Peyer's patch (tissue), 4 donors: ENCODE data around the gene SAE1. TPM values are rescaled to one million over a fixed set of nuclear protein-coding genes. Genes with fewer than 3 reads are reported as not detected.

Experiments
- DNase-seq, 3 donors: peaks; one replicate each; pipeline ENCODE4 v3.0.0-alpha.2; 2017 to 2019
- H3K27ac ChIP-seq, 4 donors: fragments of 200-600 bp; sonication (generic); one replicate each; pipeline ENCODE4 v1.5.1; 2016 to 2019
- H3K27me3 ChIP-seq, 2 donors: fragments of 200-600 bp; sonication (generic); one replicate each; pipeline ENCODE4 v1.5.1; 2019
- H3K36me3 ChIP-seq, 3 donors: fragments of 200-600 bp; sonication (generic); one replicate each; pipeline ENCODE4 v1.5.1; 2016 to 2019
- H3K4me1 ChIP-seq, 4 donors: fragments of 200-600 bp; sonication (generic); one replicate each; pipeline ENCODE4 v1.5.1; 2016 to 2019
- H3K4me3 ChIP-seq, 4 donors: fragments of 200-600 bp; sonication (generic); 1 replicate in 3 of 4; 2 replicates in 1 of 4; pipeline ENCODE4 v1.5.1; 2016 to 2019; ENCODE audit warnings: mild to moderate bottlenecking in 1 of 4
- H3K9me3 ChIP-seq, 4 donors: fragments of 200-600 bp; sonication (generic); one replicate each; pipeline ENCODE4 v1.5.1; 2016 to 2019; ENCODE audit warnings: mild to moderate bottlenecking in 1 of 4
- CTCF ChIP-seq, 6 experiments: fragments of 450-650 bp in 4 of 6; fragments of 200-600 bp in 2 of 6; sonication (generic) in 1 of 6; IDR thresholded peaks; one replicate each; pipeline ENCODE4 v1.5.1; 2017 to 2019; ENCODE audit warnings: antibody characterized with exemption in 6 of 6, mild to moderate bottlenecking in 3 of 6, moderate library complexity in 1 of 6
- POLR2A ChIP-seq, 2 donors: fragments of 450-650 bp; IDR thresholded peaks; one replicate each; pipeline ENCODE4 v1.5.1; 2017; ENCODE audit warnings: antibody characterized with exemption in 2 of 2, mild to moderate bottlenecking in 2 of 2, moderate library complexity in 2 of 2
- total RNA-seq, 4 donors: library from RNA; depleted of rRNA; stranded (reverse); fragments of >200 nt; gene quantifications; one replicate each; pipeline ENCODE4 v1.1.0, GENCODE V29; 2016

SAE1 gene
- total RNA-seq, 4 donors from 2014 or later, result 35.9 to 73.4 (median 40.3) TPM

- no peak for DNase-seq
- Histone ChIP-seq H3K4me3 (no peak overlapping the region), H3K9me3 (no peaks in the 10 kb centered on the region), H3K27ac (peak overlapping the region; percentile 66 to 86 (median 74)), H3K27me3 (no peaks in the 10 kb centered on the region), H3K4me1 (peaks cover 11 to 34% (median 22%) of the 10 kb centered on the region in 4 donors), H3K36me3 (peaks cover 0 to 32% (median 0%) of the 10 kb centered on the region in 3 donors)
- TF ChIP-seq POLR2A (IDR thresholded peaks at IDR 0.05), result no peak
Observed at GRCh38 chr19:47158879-47159503, 28.4 kb downstream of the SAE1 start.

- Histone ChIP-seq H3K4me3 (no peak overlapping the region), H3K4me1 (peaks cover 11 to 21% (median 16%) of the 10 kb centered on the region in 4 donors), H3K9me3 (no peaks in the 10 kb centered on the region), H3K27me3 (no peaks in the 10 kb centered on the region), H3K27ac (no peak overlapping the region), H3K36me3 (peaks cover 0 to 17% (median 0%) of the 10 kb centered on the region in 3 donors)
- no peak for DNase-seq
- no peak for TF ChIP-seq POLR2A (IDR thresholded peaks at IDR 0.05)
- TF ChIP-seq CTCF (IDR thresholded peaks at IDR 0.05), result no peak
Observed at GRCh38 chr19:47161876-47162489, 31.3 kb downstream of the SAE1 start.

- Histone ChIP-seq H3K4me1 (no peaks in the 10 kb centered on the region), H3K27ac (no peak overlapping the region), H3K27me3 (no peaks in the 10 kb centered on the region)
Observed at GRCh38 chr19:47168065-47168464, 37.4 kb downstream of the SAE1 start.

GRCh38 chr19:47172666-47173455 is 42.2 kb downstream of the SAE1 start:
- Histone ChIP-seq H3K9me3 (no peaks in the 10 kb centered on the region), H3K27me3 (no peaks in the 10 kb centered on the region), H3K36me3 (peaks cover 0 to 44% (median 0%) of the 10 kb centered on the region in 3 donors), H3K4me3 (no peak overlapping the region), H3K27ac (no peak overlapping the region), H3K4me1 (peaks cover 0 to 15% (median 4%) of the 10 kb centered on the region in 4 donors)
- no peak for TF ChIP-seq CTCF (IDR thresholded peaks at IDR 0.05)
- DNase-seq, result no peak

More at GRCh38 chr19:47168065-47168464, 37.4 kb downstream of the SAE1 start:
- peaks cover 0 to 45% (median 0%) of the 10 kb centered on the region in 3 donors for H3K36me3 ChIP-seq
- DNase-seq, result no peak
- no peaks in the 10 kb centered on the region for H3K9me3 ChIP-seq
- H3K4me3 ChIP-seq, result no peak overlapping the region
- TF ChIP-seq CTCF (IDR thresholded peaks at IDR 0.05) (no peak), POLR2A (IDR thresholded peaks at IDR 0.05) (no peak)

- peaks cover 0 to 32% (median 0%) of the 10 kb centered on the region in 3 donors for H3K36me3 ChIP-seq
- no peak overlapping the region for H3K4me3 ChIP-seq
- DNase-seq, result no peak
- H3K9me3 ChIP-seq, result no peaks in the 10 kb centered on the region
- TF ChIP-seq POLR2A (IDR thresholded peaks at IDR 0.05) (no peak), CTCF (IDR thresholded peaks at IDR 0.05) (no peak)
- peak overlapping the region; percentile 35 to 70 (median 52) for H3K27ac ChIP-seq
- H3K27me3 ChIP-seq, result no peaks in the 10 kb centered on the region
- peaks cover 0 to 17% (median 6%) of the 10 kb centered on the region in 4 donors for H3K4me1 ChIP-seq
Observed at GRCh38 chr19:47176071-47176626, 45.5 kb downstream of the SAE1 start.
